Neural cell (in vitro differentiated cells): ENCODE measurements around the gene NPFF.

Experiments
- EP300 ChIP-seq: fragments of 450-650 bp; conservative IDR thresholded peaks from 2 replicates; pipeline ENCODE4 v1.6.1; 2014; ENCODE audit warnings: antibody characterized with exemption, mild to moderate bottlenecking, moderate library complexity; ENCODE audit not compliant: poor library complexity, severe bottlenecking
- POLR2AphosphoS5 ChIP-seq: IDR thresholded peaks from 2 replicates; pipeline ENCODE4 v1.6.1; 2012
- TAF1 ChIP-seq: IDR thresholded peaks from 2 replicates; pipeline ENCODE4 v1.6.1; 2012; ENCODE audit warnings: low read depth
- TF ChIP-seq, protein P1 (sequence below): fragments of 450-650 bp; IDR thresholded peaks from 2 replicates; pipeline ENCODE4 v1.5.1; 2014; ENCODE audit warnings: antibody characterized with exemption, mild to moderate bottlenecking, moderate library complexity; ENCODE audit not compliant: poor library complexity, severe bottlenecking

DNA sequence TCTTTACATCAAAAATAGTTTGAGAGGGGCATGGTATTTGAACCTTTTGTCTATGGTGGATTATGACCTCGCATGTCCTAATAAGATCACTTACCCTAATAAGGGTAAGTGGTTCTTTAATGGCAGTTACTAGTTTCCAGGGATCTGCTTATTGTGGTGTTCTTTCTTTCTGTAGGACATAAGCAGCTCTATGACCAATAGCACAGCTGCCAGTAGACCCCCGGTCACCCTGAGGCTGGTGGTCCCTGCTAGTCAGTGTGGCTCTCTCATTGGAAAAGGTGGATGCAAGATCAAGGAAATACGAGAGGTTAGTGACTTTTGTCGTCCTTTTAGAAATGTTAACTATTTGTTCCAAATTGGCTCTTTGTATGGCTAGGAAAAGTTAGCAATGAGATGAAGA lies 48.2 kb downstream of the NPFF start:
- TF ChIP-seq POLR2AphosphoS5 (no peak), TAF1 (no peak), EP300 (no peak)
- TF ChIP-seq, protein P1, sequence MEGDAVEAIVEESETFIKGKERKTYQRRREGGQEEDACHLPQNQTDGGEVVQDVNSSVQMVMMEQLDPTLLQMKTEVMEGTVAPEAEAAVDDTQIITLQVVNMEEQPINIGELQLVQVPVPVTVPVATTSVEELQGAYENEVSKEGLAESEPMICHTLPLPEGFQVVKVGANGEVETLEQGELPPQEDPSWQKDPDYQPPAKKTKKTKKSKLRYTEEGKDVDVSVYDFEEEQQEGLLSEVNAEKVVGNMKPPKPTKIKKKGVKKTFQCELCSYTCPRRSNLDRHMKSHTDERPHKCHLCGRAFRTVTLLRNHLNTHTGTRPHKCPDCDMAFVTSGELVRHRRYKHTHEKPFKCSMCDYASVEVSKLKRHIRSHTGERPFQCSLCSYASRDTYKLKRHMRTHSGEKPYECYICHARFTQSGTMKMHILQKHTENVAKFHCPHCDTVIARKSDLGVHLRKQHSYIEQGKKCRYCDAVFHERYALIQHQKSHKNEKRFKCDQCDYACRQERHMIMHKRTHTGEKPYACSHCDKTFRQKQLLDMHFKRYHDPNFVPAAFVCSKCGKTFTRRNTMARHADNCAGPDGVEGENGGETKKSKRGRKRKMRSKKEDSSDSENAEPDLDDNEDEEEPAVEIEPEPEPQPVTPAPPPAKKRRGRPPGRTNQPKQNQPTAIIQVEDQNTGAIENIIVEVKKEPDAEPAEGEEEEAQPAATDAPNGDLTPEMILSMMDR, result no peak
